Midbrain (tissue), 1 donor: ENCODE data around the gene SLC22A3.

Experiments
- DNase-seq: peaks from one replicate; lab custom pipeline; 2025; lab: John Stamatoyannopoulos, UW

Gene SLC22A3

GRCh38 chr6:160418370-160418769 is 70.2 kb downstream of the SLC22A3 start:
- DNase-seq: no peak

GRCh38 chr6:160419488-160419887 is 71.3 kb downstream of the SLC22A3 start:
- DNase-seq: no peak

GRCh38 chr6:160420253-160420968 is 72.2 kb downstream of the SLC22A3 start:
- no peak for DNase-seq

GRCh38 chr6:160420969-160421556 is 72.9 kb downstream of the SLC22A3 start:
- no peak for DNase-seq

- peak; percentile 10 for DNase-seq
Observed at GRCh38 chr6:160421854-160422253, 73.7 kb downstream of the SLC22A3 start.

GRCh38 chr6:160424256-160424655 is 76.1 kb downstream of the SLC22A3 start:
- DNase-seq: no peak

- DNase-seq: no peak
Observed at GRCh38 chr6:160426136-160426535, 78.0 kb downstream of the SLC22A3 start.

- no peak for DNase-seq
Observed at GRCh38 chr6:160427312-160428068, 79.3 kb downstream of the SLC22A3 start.

GRCh38 chr6:160428069-160428430 is 79.9 kb downstream of the SLC22A3 start:
- peak; percentile 46 for DNase-seq

- no peak for DNase-seq
Observed at GRCh38 chr6:160428818-160429619, 80.8 kb downstream of the SLC22A3 start.

- DNase-seq: no peak
Observed at GRCh38 chr6:160429620-160429895, 81.4 kb downstream of the SLC22A3 start.

- DNase-seq: no peak
Observed at GRCh38 chr6:160430203-160430602, 82.0 kb downstream of the SLC22A3 start.

- no peak for DNase-seq
Observed at GRCh38 chr6:160430751-160431150, 82.6 kb downstream of the SLC22A3 start.

GRCh38 chr6:160431226-160431625 is 83.0 kb downstream of the SLC22A3 start:
- peak; percentile 4 for DNase-seq

GRCh38 chr6:160431791-160432404 is 83.7 kb downstream of the SLC22A3 start:
- no peak for DNase-seq

- no peak for DNase-seq
Observed at GRCh38 chr6:160435935-160436334, 87.8 kb downstream of the SLC22A3 start.

- no peak for DNase-seq
Observed at GRCh38 chr6:160437154-160437553, 89.0 kb downstream of the SLC22A3 start.

- DNase-seq: no peak
Observed at GRCh38 chr6:160437775-160438174, 89.6 kb downstream of the SLC22A3 start.

GRCh38 chr6:160438481-160438880 is 90.3 kb downstream of the SLC22A3 start:
- no peak for DNase-seq

- DNase-seq: peak; percentile 59
Observed at GRCh38 chr6:160439751-160440150, 91.6 kb downstream of the SLC22A3 start.

GRCh38 chr6:160442151-160442550 is 94.0 kb downstream of the SLC22A3 start:
- no peak for DNase-seq

GRCh38 chr6:160445130-160445529 is 97.0 kb downstream of the SLC22A3 start:
- no peak for DNase-seq
